Measurements from ENCODE around the gene DCAF6.

DCAF6 gene

GRCh38 chr1:167909691-167910180 lies 26.7 kb upstream of the DCAF6 start:
- Histone ChIP-seq H3K4me1 (ENCODE audit: control insufficient read depth, insufficient read depth, low read length, poor library complexity, severe bottlenecking) (no peaks in the 10 kb centered on the region), H3K4me3 (ENCODE audit: insufficient read depth, low read depth, low read length, poor library complexity, severe bottlenecking) (no peak overlapping the region)
- DNase-seq, result no peak

DNA sequence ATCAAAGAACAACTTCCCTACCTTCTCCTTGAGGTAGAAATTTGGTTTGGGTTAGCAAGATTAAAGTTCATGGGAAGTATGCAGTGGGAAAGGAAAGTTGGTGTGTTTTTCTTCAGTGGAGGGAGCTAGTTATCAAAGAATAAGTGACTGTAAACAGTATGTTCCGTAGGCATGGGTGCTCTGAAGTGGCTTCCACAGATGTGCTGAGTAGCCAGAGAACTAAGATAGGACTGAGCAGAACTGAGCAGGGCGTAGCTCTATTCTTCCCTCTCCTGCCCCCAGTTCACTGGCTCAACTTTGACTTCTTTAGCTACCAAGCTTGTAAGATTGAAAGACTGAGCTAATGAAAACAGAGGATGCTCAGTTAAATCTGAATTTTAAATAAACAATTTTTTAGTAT lies 26.0 kb upstream of the DCAF6 start:
- Histone ChIP-seq H3K4me3 (ENCODE audit: insufficient read depth, low read depth, low read length, poor library complexity, severe bottlenecking) (no peak overlapping the region), H3K36me3 (ENCODE audit: control insufficient read depth, insufficient read depth, low read length) (no peaks in the 10 kb centered on the region), H3K27ac (ENCODE audit: insufficient read depth, low read length, poor library complexity, severe bottlenecking) (no peak overlapping the region), H3K27me3 (replicated peaks; ENCODE audit: control insufficient read depth, insufficient read depth, low read length, poor library complexity, severe bottlenecking) (no peaks in the 10 kb centered on the region), H3K9me3 (ENCODE audit: control insufficient read depth, low read length) (no peaks in the 10 kb centered on the region), H3K4me1 (ENCODE audit: control insufficient read depth, insufficient read depth, low read length, poor library complexity, severe bottlenecking) (no peaks in the 10 kb centered on the region)
- DNase-seq, result no peak

More at GRCh38 chr1:167909691-167910180, 26.7 kb upstream of the DCAF6 start:
- no peak overlapping the region for H3K27ac ChIP-seq (ENCODE audit: insufficient read depth, low read length, poor library complexity, severe bottlenecking)
- no peaks in the 10 kb centered on the region for H3K9me3 ChIP-seq (ENCODE audit: control insufficient read depth, low read length)
- H3K27me3 ChIP-seq (replicated peaks; ENCODE audit: control insufficient read depth, insufficient read depth, low read length, poor library complexity, severe bottlenecking), result no peaks in the 10 kb centered on the region
- no peaks in the 10 kb centered on the region for H3K36me3 ChIP-seq (ENCODE audit: control insufficient read depth, insufficient read depth, low read length)

GRCh38 chr1:167911413-167911812 lies 25.1 kb upstream of the DCAF6 start:
- no peak for DNase-seq
- no peaks in the 10 kb centered on the region for H3K9me3 ChIP-seq (ENCODE audit: control insufficient read depth, low read length)
- no peak overlapping the region for H3K27ac ChIP-seq (ENCODE audit: insufficient read depth, low read length, poor library complexity, severe bottlenecking)
- H3K36me3 ChIP-seq (ENCODE audit: control insufficient read depth, insufficient read depth, low read length), result no peaks in the 10 kb centered on the region
- H3K4me1 ChIP-seq (ENCODE audit: control insufficient read depth, insufficient read depth, low read length, poor library complexity, severe bottlenecking), result no peaks in the 10 kb centered on the region
- H3K27me3 ChIP-seq (replicated peaks; ENCODE audit: control insufficient read depth, insufficient read depth, low read length, poor library complexity, severe bottlenecking), result no peaks in the 10 kb centered on the region
- H3K4me3 ChIP-seq (ENCODE audit: insufficient read depth, low read depth, low read length, poor library complexity, severe bottlenecking), result no peak overlapping the region

GRCh38 chr1:167912294-167912693 lies 24.2 kb upstream of the DCAF6 start:
- Histone ChIP-seq H3K4me1 (ENCODE audit: control insufficient read depth, insufficient read depth, low read length, poor library complexity, severe bottlenecking) (no peaks in the 10 kb centered on the region), H3K9me3 (ENCODE audit: control insufficient read depth, low read length) (no peaks in the 10 kb centered on the region), H3K27ac (ENCODE audit: insufficient read depth, low read length, poor library complexity, severe bottlenecking) (no peak overlapping the region), H3K4me3 (ENCODE audit: insufficient read depth, low read depth, low read length, poor library complexity, severe bottlenecking) (no peak overlapping the region), H3K36me3 (ENCODE audit: control insufficient read depth, insufficient read depth, low read length) (no peaks in the 10 kb centered on the region), H3K27me3 (replicated peaks; ENCODE audit: control insufficient read depth, insufficient read depth, low read length, poor library complexity, severe bottlenecking) (no peaks in the 10 kb centered on the region)
- no peak for DNase-seq

DNA sequence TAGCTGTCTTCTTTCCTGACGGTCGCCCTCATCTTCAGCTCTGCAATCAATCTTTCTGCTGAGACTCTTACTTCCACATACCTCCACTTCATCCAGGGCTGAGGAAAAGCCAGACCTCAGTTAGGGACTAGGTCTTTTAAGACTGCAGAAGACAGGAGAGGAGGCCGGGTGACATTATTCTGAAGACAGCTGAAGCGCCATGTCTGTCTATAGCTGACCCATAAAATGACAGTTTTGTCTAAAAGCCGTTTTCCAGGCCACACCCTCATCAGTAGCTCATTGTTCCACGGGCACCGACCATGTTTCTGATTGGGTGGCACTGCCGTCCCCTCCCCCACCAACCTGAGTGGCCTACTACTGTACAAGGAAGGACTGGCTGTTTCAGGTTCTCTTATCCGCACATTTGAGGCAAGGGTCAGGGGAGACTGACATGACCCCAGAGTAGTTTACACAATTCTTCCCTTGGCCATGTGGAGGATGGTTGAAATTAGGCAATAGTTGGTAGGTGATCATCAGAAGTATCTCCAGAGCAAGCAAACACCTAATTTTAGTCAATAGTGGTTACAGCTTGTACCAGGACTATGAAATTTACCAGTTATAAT lies 22.5 kb upstream of the DCAF6 start, which contains the start of gene ADCY10:
TSS of gene ADCY10 (minus strand) at position 240 of the 602 bp plus-strand sequence. CDS start 8,994 bp downstream, outside the sequence.
- no peak for DNase-seq
- Histone ChIP-seq H3K27ac (ENCODE audit: insufficient read depth, low read length, poor library complexity, severe bottlenecking) (no peak within 1 kb of the TSS), H3K36me3 (ENCODE audit: control insufficient read depth, insufficient read depth, low read length) (peaks cover 3% of the 10 kb centered on the region), H3K4me1 (ENCODE audit: control insufficient read depth, insufficient read depth, low read length, poor library complexity, severe bottlenecking) (no peaks in the 10 kb centered on the region), H3K4me3 (ENCODE audit: insufficient read depth, low read depth, low read length, poor library complexity, severe bottlenecking) (no peak within 1 kb of the TSS), H3K9me3 (ENCODE audit: control insufficient read depth, low read length) (no peaks in the 10 kb centered on the region), H3K27me3 (replicated peaks; ENCODE audit: control insufficient read depth, insufficient read depth, low read length, poor library complexity, severe bottlenecking) (no peaks in the 10 kb centered on the region)

DNA sequence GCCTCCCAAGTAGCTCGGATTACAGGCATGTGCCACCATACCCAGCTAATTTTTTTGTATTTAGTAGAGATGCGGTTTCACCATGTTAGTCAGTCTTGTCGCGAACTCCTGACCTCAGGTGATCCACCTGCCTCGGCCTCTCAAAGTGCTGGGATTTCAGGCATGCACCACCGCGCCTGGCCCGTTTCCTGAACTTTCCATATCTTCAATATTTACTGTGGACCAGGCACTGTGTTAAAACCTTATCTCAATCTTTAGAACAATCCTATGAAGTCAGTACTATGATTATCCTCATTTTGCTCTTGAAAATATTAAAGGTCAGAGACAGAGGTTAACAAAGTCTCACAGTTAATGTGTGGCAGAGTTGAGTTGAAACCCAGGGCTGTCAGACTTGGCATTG lies 20.9 kb upstream of the DCAF6 start:
- Histone ChIP-seq H3K4me3 (ENCODE audit: insufficient read depth, low read depth, low read length, poor library complexity, severe bottlenecking) (no peak overlapping the region), H3K9me3 (ENCODE audit: control insufficient read depth, low read length) (no peaks in the 10 kb centered on the region), H3K36me3 (ENCODE audit: control insufficient read depth, insufficient read depth, low read length) (peaks cover 3% of the 10 kb centered on the region), H3K4me1 (ENCODE audit: control insufficient read depth, insufficient read depth, low read length, poor library complexity, severe bottlenecking) (no peaks in the 10 kb centered on the region), H3K27ac (ENCODE audit: insufficient read depth, low read length, poor library complexity, severe bottlenecking) (no peak overlapping the region), H3K27me3 (replicated peaks; ENCODE audit: control insufficient read depth, insufficient read depth, low read length, poor library complexity, severe bottlenecking) (no peaks in the 10 kb centered on the region)
- no peak for DNase-seq

- no peaks in the 10 kb centered on the region for H3K4me1 ChIP-seq (ENCODE audit: control insufficient read depth, insufficient read depth, low read length, poor library complexity, severe bottlenecking)
- peaks cover 3% of the 10 kb centered on the region for H3K36me3 ChIP-seq (ENCODE audit: control insufficient read depth, insufficient read depth, low read length)
- H3K4me3 ChIP-seq (ENCODE audit: insufficient read depth, low read depth, low read length, poor library complexity, severe bottlenecking), result no peak overlapping the region
- H3K27me3 ChIP-seq (replicated peaks; ENCODE audit: control insufficient read depth, insufficient read depth, low read length, poor library complexity, severe bottlenecking), result no peaks in the 10 kb centered on the region
- no peak overlapping the region for H3K27ac ChIP-seq (ENCODE audit: insufficient read depth, low read length, poor library complexity, severe bottlenecking)
- no peak for DNase-seq
- no peaks in the 10 kb centered on the region for H3K9me3 ChIP-seq (ENCODE audit: control insufficient read depth, low read length)
Observed at GRCh38 chr1:167916766-167917511, 19.5 kb upstream of the DCAF6 start.

- no peaks in the 10 kb centered on the region for H3K4me1 ChIP-seq (ENCODE audit: control insufficient read depth, insufficient read depth, low read length, poor library complexity, severe bottlenecking)
- H3K27ac ChIP-seq (ENCODE audit: insufficient read depth, low read length, poor library complexity, severe bottlenecking), result no peak overlapping the region
- no peaks in the 10 kb centered on the region for H3K27me3 ChIP-seq (replicated peaks; ENCODE audit: control insufficient read depth, insufficient read depth, low read length, poor library complexity, severe bottlenecking)
- H3K36me3 ChIP-seq (ENCODE audit: control insufficient read depth, insufficient read depth, low read length), result peaks cover 3% of the 10 kb centered on the region
- no peak for DNase-seq
- H3K9me3 ChIP-seq (ENCODE audit: control insufficient read depth, low read length), result no peaks in the 10 kb centered on the region
- no peak overlapping the region for H3K4me3 ChIP-seq (ENCODE audit: insufficient read depth, low read depth, low read length, poor library complexity, severe bottlenecking)
Observed at GRCh38 chr1:167922023-167922422, 14.5 kb upstream of the DCAF6 start.

- H3K9me3 ChIP-seq (ENCODE audit: control insufficient read depth, low read length), result no peaks in the 10 kb centered on the region
- H3K4me1 ChIP-seq (ENCODE audit: control insufficient read depth, insufficient read depth, low read length, poor library complexity, severe bottlenecking), result no peaks in the 10 kb centered on the region
- H3K36me3 ChIP-seq (ENCODE audit: control insufficient read depth, insufficient read depth, low read length), result peaks cover 3% of the 10 kb centered on the region
- no peak overlapping the region for H3K4me3 ChIP-seq (ENCODE audit: insufficient read depth, low read depth, low read length, poor library complexity, severe bottlenecking)
- no peaks in the 10 kb centered on the region for H3K27me3 ChIP-seq (replicated peaks; ENCODE audit: control insufficient read depth, insufficient read depth, low read length, poor library complexity, severe bottlenecking)
- no peak overlapping the region for H3K27ac ChIP-seq (ENCODE audit: insufficient read depth, low read length, poor library complexity, severe bottlenecking)
- no peak for DNase-seq
Observed at GRCh38 chr1:167922611-167923074, 13.8 kb upstream of the DCAF6 start.

Measured in effector memory CD4-positive, alpha-beta T cell (primary cell).